HepG2 (cell line): ENCODE results near the gene CLPTM1. TPM values are rescaled to one million over a fixed set of nuclear protein-coding genes. Genes with fewer than 3 reads are reported as not detected.

Source experiments
- ATAC-seq: fragments of 200-7000 bp; cut with Tn5 transposase; 3 replicates; pipeline ENCODE4 v1.9.1; 2020; ENCODE audit warnings: mild to moderate bottlenecking, moderate library complexity
- BruUV-seq: library from RNA; stranded (reverse); fragments of 400-500 nt; replicated peaks from 2 replicates; lab custom pipeline; 2021; lab: Mats Ljungman, UMichigan
- CTCF ChIA-PET: fragments of 300-600 bp; formaldehyde crosslinking; extraction: SDS; loops from one replicate; lab custom pipeline; 2021; ENCODE audit warnings: low total read pairs, inconsistent platforms, low intra/inter-chr PET ratio; lab: Yijun Ruan, JAX
- POLR2A ChIA-PET: fragments of 350-600 bp; sonication (Branson Sonifier 250); formaldehyde crosslinking; loops from one replicate; lab custom pipeline; 2020; ENCODE audit warnings: antibody characterized with exemption, inconsistent platforms; lab: Yijun Ruan, JAX
- DNase-seq: peaks from one replicate; pipeline ENCODE4 v3.0.0-alpha.2; 2015; ENCODE audit warnings: low spot score
- FAIRE-seq: peaks from 3 replicates; lab custom pipeline; 2011; peaks lifted over from hg19 to GRCh38; lab: Jason Lieb, UNC
- H2AFZ ChIP-seq: one replicate; pipeline ENCODE4 v1.6.1; 2011; ENCODE audit warnings: low read length, inconsistent platforms
- H3K27ac ChIP-seq: fragments of 300-600 bp; 3 replicates; pipeline ENCODE4 v1.8.0; 2011; ENCODE audit warnings: mixed run types, mild to moderate bottlenecking, mixed read lengths, low read length, inconsistent platforms; ENCODE audit not compliant: insufficient read depth; ENCODE audit errors: extremely low read length
- H3K27me3 ChIP-seq, 2 experiments: fragments of 200-600 bp in 1 of 2; 2 replicates in 1 of 2; 3 replicates in 1 of 2; pipeline versions ENCODE4 v1.6.0 to v1.8.0; 2011; ENCODE audit warnings: low read length in 2 of 2, mild to moderate bottlenecking in 2 of 2, moderate library complexity in 2 of 2, inconsistent platforms in 1 of 2; ENCODE audit not compliant: insufficient read depth in 2 of 2, control insufficient read depth in 1 of 2
- H3K36me3 ChIP-seq, 2 experiments: fragments of 200-600 bp in 1 of 2; replicated peaks in 1 of 2; 2 replicates in 1 of 2; 3 replicates in 1 of 2; pipeline versions ENCODE4 v1.5.1 to v1.8.0; 2011; ENCODE audit warnings: low read length in 2 of 2, inconsistent platforms in 1 of 2; ENCODE audit not compliant: insufficient read depth in 2 of 2, control insufficient read depth in 1 of 2
- H3K4me1 ChIP-seq: 2 replicates; pipeline ENCODE4 v1.5.1; 2012; ENCODE audit warnings: low read length, inconsistent platforms; ENCODE audit not compliant: insufficient read depth
- H3K4me2 ChIP-seq: 2 replicates; pipeline ENCODE4 v1.6.0; 2011; ENCODE audit warnings: low read depth, low read length, inconsistent platforms
- H3K4me3 ChIP-seq, 3 experiments: fragments of 200-600 bp in 1 of 3; sonication (generic), shearing (Covaris generic) in 1 of 3; replicated peaks in 1 of 3; 2 replicates each; pipeline ENCODE4 v1.5.1; 2011 to 2016; ENCODE audit warnings: low read length in 3 of 3, inconsistent platforms in 2 of 3, low read depth in 2 of 3, mild to moderate bottlenecking in 2 of 3, control low read depth in 1 of 3, mixed read lengths in 1 of 3; ENCODE audit not compliant: insufficient read depth in 1 of 3
- H3K79me2 ChIP-seq: one replicate; pipeline ENCODE4 v1.6.1; 2011; ENCODE audit warnings: low read length, inconsistent platforms; ENCODE audit not compliant: insufficient read depth
- H3K9ac ChIP-seq: 2 replicates; pipeline ENCODE4 v1.6.0; 2011; ENCODE audit warnings: mild to moderate bottlenecking, low read depth, low read length, inconsistent platforms; ENCODE audit not compliant: insufficient read depth
- H3K9me3 ChIP-seq: 2 replicates; pipeline ENCODE4 v1.5.1; 2012; ENCODE audit warnings: mild to moderate bottlenecking, low read length
- H4K20me1 ChIP-seq: 2 replicates; pipeline ENCODE4 v1.6.0; 2011; ENCODE audit warnings: inconsistent platforms, mild to moderate bottlenecking, low read length, moderate library complexity; ENCODE audit not compliant: insufficient read depth
- AKNA ChIP-seq: sonication (generic); formaldehyde crosslinking; IDR thresholded peaks from 2 replicates; pipeline ENCODE4 v1.4.0; 2020; ENCODE audit warnings: missing genetic modification reagents, borderline replicate concordance
- ARID5B ChIP-seq: IDR thresholded peaks from 2 replicates; pipeline ENCODE4 v1.4.0; 2020; ENCODE audit warnings: mild to moderate bottlenecking, missing genetic modification reagents
- KLF6 ChIP-seq: IDR thresholded peaks from 2 replicates; pipeline ENCODE4 v1.8.0; 2016; ENCODE audit warnings: missing biosample characterization, missing genetic modification reagents
- KMT2A ChIP-seq: sonication (generic); formaldehyde crosslinking; IDR thresholded peaks from 2 replicates; pipeline ENCODE4 v1.4.0; 2020; ENCODE audit warnings: missing genetic modification reagents
- PRPF4 ChIP-seq: fragments of 200-400 bp; formaldehyde crosslinking; IDR thresholded peaks from 2 replicates; pipeline ENCODE4 v1.6.1; 2016; ENCODE audit warnings: low read length, low read depth; ENCODE audit not compliant: poor library complexity, severe bottlenecking
- SMC3 ChIP-seq: IDR thresholded peaks from 2 replicates; pipeline ENCODE4 v1.6.1; 2011; ENCODE audit warnings: low read length, improper control_type of control experiment
- SP5 ChIP-seq: IDR thresholded peaks from 2 replicates; pipeline ENCODE4 v1.6.1; 2016; ENCODE audit warnings: low read depth, borderline replicate concordance
- ZFP1 ChIP-seq: IDR thresholded peaks from 2 replicates; pipeline ENCODE4 v1.6.1; 2016
- ZNF282 ChIP-seq: fragments of 450-650 bp; IDR thresholded peaks from 2 replicates; pipeline ENCODE4 v1.6.1; 2018; ENCODE audit not compliant: partially characterized antibody
- ZNF564 ChIP-seq: sonication (generic); formaldehyde crosslinking; IDR thresholded peaks from 2 replicates; pipeline ENCODE4 v1.8.1; 2023; ENCODE audit warnings: mild to moderate bottlenecking, missing genetic modification reagents
- ZNF770 ChIP-seq: sonication (generic); formaldehyde crosslinking; IDR thresholded peaks from 2 replicates; pipeline ENCODE4 v1.5.0; 2020; ENCODE audit warnings: mild to moderate bottlenecking, missing genetic modification reagents
- ZNF788 ChIP-seq: sonication (generic); formaldehyde crosslinking; IDR thresholded peaks from 2 replicates; pipeline ENCODE4 v1.5.0; 2020; ENCODE audit warnings: mild to moderate bottlenecking, missing genetic modification reagents, borderline replicate concordance
- WGBS: methylation state at CpG from one replicate; pipeline ENCODE4 v1.1.6; 2017; ENCODE audit warnings: low lambda C conversion rate; 5-methylcytosine and 5-hydroxymethylcytosine counted together
- in situ Hi-C: cut with HindIII; loops from 2 replicates; pipeline ENCODE4 v1.10.0; 2017; ENCODE audit warnings: low pct_unique_long_range_greater_than_20kb; ENCODE audit not compliant: extremely low pct_ligation_motif_present
- intact Hi-C: fragments of 100-400 bp; cut with micrococcal nuclease; formaldehyde crosslinking; loops from one replicate; pipeline ENCODE4 v1.10.0; 2022; ENCODE audit not compliant: unreplicated experiment
- polyA plus RNA-seq, 8 experiments: library from polyadenylated mRNA; depleted of rRNA in 3 of 8; stranded (reverse) in 7 of 8; unstranded in 1 of 8; fragments of >200 nt; fragmentation: Illumina TruSeq in 4 of 8; extraction: Trizol in 4 of 8; gene quantifications; 2 replicates each; pipeline versions ENCODE4 v1.2.1 to v1.2.3, GENCODE V29; 2011 to 2016; ENCODE audit warnings: low read depth in 4 of 8, missing spikeins in 1 of 8, mixed read lengths in 1 of 8; ENCODE audit not compliant: insufficient read depth in 1 of 8
- total RNA-seq, 5 experiments: library from RNA; depleted of rRNA; stranded (reverse); fragments of >200 nt; fragmentation: Illumina TruSeq; extraction: Trizol; gene quantifications; 2 replicates each; pipeline ENCODE4 v1.2.3, GENCODE V29; 2016; ENCODE audit warnings: low read depth in 1 of 5

Gene CLPTM1
- total and polyA plus RNA-seq, 2 of the 13 experiments (the other 11 are each of a cell fraction or from before 2014, with no cell fraction given), result 34.9 to 42.8 TPM

- ChIA-PET POLR2A (interaction anchor here (0.8 to 5.7 kb wide), 8 partner anchors 10 to 312 kb away, joined by 3 to 317 read pairs (median 32); partner anchors contain the start of genes APOC1, APOC2, APOE and CLPTM1), CTCF (interaction anchor here (1.7 kb wide), 1 partner anchor 22 kb away, joined by 3 read pairs; no protein-coding TSS in a partner anchor)
- H3K27ac ChIP-seq, result peak overlapping the region; percentile 96
- H2AFZ ChIP-seq, result no peak overlapping the region
- H3K9me3 ChIP-seq, result no peaks in the 10 kb centered on the region
- peak; percentile 64 for ATAC-seq
- WGBS, result 13% methylated on average over 6 of the region's 8 CpGs
- peak overlapping the region in 1 of 3 experiments; percentile 50; a peak in 2 of 6 replicates for H3K4me3 ChIP-seq
- peak overlapping the region; percentile 75 for H3K9ac ChIP-seq
- H3K27me3 ChIP-seq, result no peaks in the 10 kb centered on the region
- in situ Hi-C loops, result no loop called here
- intact Hi-C loops, result no loop called here
- H3K79me2 ChIP-seq, result peaks cover 4% of the 10 kb centered on the region
- peak; percentile 97 for FAIRE-seq
- H4K20me1 ChIP-seq, result no peaks in the 10 kb centered on the region
- peak overlapping the region; percentile 90 for H3K4me2 ChIP-seq
- peak; percentile 95 for DNase-seq
- H3K4me1 ChIP-seq, result peaks cover 93% of the 10 kb centered on the region
- no peaks in the 10 kb centered on the region for H3K36me3 ChIP-seq
- no TSS peak for BruUV-seq
- TF ChIP-seq ZNF564 (CRISPR knock-in tag) (peak; percentile 95), PRPF4 (no peak), SMC3 (no peak), ZNF770 (peak; percentile 79), ARID5B (CRISPR knock-in tag) (peak; percentile 97), ZNF788 (CRISPR knock-in tag) (peak; percentile 98), KLF6 (CRISPR knock-in tag) (peak; percentile 81), AKNA (CRISPR knock-in tag) (no peak), ZNF282 (no peak), SP5 (CRISPR knock-in tag) (peak; percentile 87), ZFP1 (CRISPR knock-in tag) (peak; percentile 92), KMT2A (CRISPR knock-in tag) (no peak)
Observed at GRCh38 chr19:44925114-44925891, 29.9 kb upstream of the CLPTM1 start.
